SK-N-SH (cell line): Measurements from ENCODE around the gene ZNF132. TPM values are rescaled to one million over a fixed set of nuclear protein-coding genes. Genes with fewer than 3 reads are reported as not detected.
A peak's percentile ranks its signal among the peaks of the same experiment; 100 is the strongest.

Experiments
- CTCF ChIA-PET: fragments of 300-600, 350-600 bp; formaldehyde crosslinking; extraction: SDS; loops from one replicate; lab custom pipeline; 2021; lab: Yijun Ruan, JAX
- POLR2A ChIA-PET: fragments of 350-600 bp; sonication (Branson Sonifier 250); formaldehyde crosslinking; extraction: SDS; loops from one replicate; lab custom pipeline; 2020; ENCODE audit warnings: antibody characterized with exemption, inconsistent platforms; lab: Yijun Ruan, JAX
- DNase-seq: peaks from one replicate; pipeline ENCODE4 v3.0.0; 2012
- H2AFZ ChIP-seq: fragments of 200-600 bp; sonication (generic); 2 replicates; pipeline ENCODE4 v1.8.1; 2016; ENCODE audit warnings: antibody characterized with exemption, mild to moderate bottlenecking, low read depth
- H3F3A ChIP-seq: fragments of 200-600 bp; sonication (generic); replicated peaks from 2 replicates; pipeline ENCODE3; 2016; ENCODE audit warnings: antibody characterized with exemption, mild to moderate bottlenecking; ENCODE audit not compliant: insufficient read depth
- H3K27ac ChIP-seq, 2 experiments: fragments of 200-500 bp in 1 of 2; fragments of 200-600 bp in 1 of 2; sonication (Bioruptor generic) in 1 of 2; sonication (generic), shearing (Covaris generic) in 1 of 2; 2 replicates each; pipeline versions ENCODE4 v1.5.1 to v1.6.1; 2014 to 2016; ENCODE audit warnings: low read depth in 2 of 2, inconsistent platforms in 1 of 2, low read length in 1 of 2, mild to moderate bottlenecking in 1 of 2, mixed read lengths in 1 of 2
- H3K27me3 ChIP-seq: fragments of 200-600 bp; sonication (generic), shearing (Covaris generic); 2 replicates; pipeline ENCODE4 v1.6.1; 2016; ENCODE audit warnings: mixed run types; ENCODE audit not compliant: insufficient read depth
- H3K36me3 ChIP-seq, 2 experiments: fragments of 200-500 bp in 1 of 2; fragments of 200-600 bp in 1 of 2; sonication (Bioruptor generic) in 1 of 2; sonication (generic) in 1 of 2; replicated peaks in 1 of 2; 2 replicates each; pipeline versions ENCODE3 to v1.5.1; 2014 to 2016; ENCODE audit warnings: low read length in 1 of 2, mild to moderate bottlenecking in 1 of 2; ENCODE audit not compliant: insufficient read depth in 2 of 2, control insufficient read depth in 1 of 2
- H3K4me1 ChIP-seq, 2 experiments: fragments of 200-500 bp in 1 of 2; fragments of 200-600 bp in 1 of 2; sonication (Bioruptor generic) in 1 of 2; sonication (generic), shearing (Covaris generic) in 1 of 2; 2 replicates each; pipeline versions ENCODE4 v1.5.1 to v1.6.1; 2014 to 2016; ENCODE audit warnings: low read depth in 1 of 2, low read length in 1 of 2, mixed run types in 1 of 2; ENCODE audit not compliant: insufficient read depth in 2 of 2, control insufficient read depth in 1 of 2
- H3K4me2 ChIP-seq: fragments of 200-600 bp; sonication (generic), shearing (Covaris generic); 2 replicates; pipeline ENCODE4 v1.6.1; 2017; ENCODE audit warnings: mixed run types
- H3K4me3 ChIP-seq, 2 experiments: fragments of 200-500 bp in 1 of 2; fragments of 200-600 bp in 1 of 2; sonication (Bioruptor generic) in 1 of 2; sonication (generic), shearing (Covaris generic) in 1 of 2; 2 replicates each; pipeline versions ENCODE4 v1.5.1 to v1.8.1; 2014 to 2016; ENCODE audit warnings: low read depth in 2 of 2, inconsistent platforms in 1 of 2, low read length in 1 of 2, mild to moderate bottlenecking in 1 of 2, mixed read lengths in 1 of 2, moderate library complexity in 1 of 2
- H3K79me2 ChIP-seq: fragments of 200-600 bp; sonication (generic); 2 replicates; pipeline ENCODE4 v1.8.1; 2017; ENCODE audit warnings: mild to moderate bottlenecking; ENCODE audit not compliant: insufficient read depth
- H3K9ac ChIP-seq: fragments of 200-600 bp; sonication (generic); 2 replicates; pipeline ENCODE4 v1.6.1; 2017; ENCODE audit warnings: mixed run types
- H3K9me2 ChIP-seq: fragments of 200-600 bp; sonication (generic); 2 replicates; pipeline ENCODE4 v1.6.1; 2017; ENCODE audit warnings: mixed run types
- H3K9me3 ChIP-seq: fragments of 200-600 bp; sonication (generic); 2 replicates; pipeline ENCODE4 v1.6.1; 2017; ENCODE audit warnings: mixed run types, mild to moderate bottlenecking, moderate library complexity
- H4K20me1 ChIP-seq: fragments of 200-600 bp; sonication (generic); 2 replicates; pipeline ENCODE4 v1.6.1; 2017; ENCODE audit warnings: mild to moderate bottlenecking, mixed run types; ENCODE audit not compliant: insufficient read depth
- CHD2 ChIP-seq: fragments of 150-350 bp; IDR thresholded peaks from 2 replicates; pipeline ENCODE4 v1.6.1; 2018; ENCODE audit warnings: low read length; ENCODE audit not compliant: partially characterized antibody
- ELF1 ChIP-seq: IDR thresholded peaks from 2 replicates; pipeline ENCODE4 v1.4.0; 2012
- EZH2phosphoT487 ChIP-seq: fragments of 200-600 bp; sonication (generic); IDR thresholded peaks from 2 replicates; pipeline ENCODE4 v1.6.1; 2017; ENCODE audit warnings: low read depth, mixed run types, mild to moderate bottlenecking, antibody characterized with exemption, moderate library complexity, borderline replicate concordance
- FOSL2 ChIP-seq: IDR thresholded peaks from 2 replicates; pipeline ENCODE4 v1.4.0; 2012; ENCODE audit warnings: low read depth, mild to moderate bottlenecking, moderate library complexity, borderline replicate concordance
- GABPA ChIP-seq: IDR thresholded peaks from 2 replicates; pipeline ENCODE4 v1.4.0; 2012; ENCODE audit warnings: low read depth, mild to moderate bottlenecking
- GATA2 ChIP-seq: sonication (generic); formaldehyde crosslinking; IDR thresholded peaks from 2 replicates; pipeline ENCODE4 v1.5.0; 2020; ENCODE audit warnings: mild to moderate bottlenecking, missing genetic modification reagents
- IRF3 ChIP-seq: fragments of 150-350 bp; IDR thresholded peaks from 2 replicates; pipeline ENCODE4 v1.6.1; 2016; ENCODE audit warnings: mild to moderate bottlenecking, low read depth, low read length
- JUND ChIP-seq: IDR thresholded peaks from 2 replicates; pipeline ENCODE4 v1.4.0; 2012
- MAX ChIP-seq: IDR thresholded peaks from 2 replicates; pipeline ENCODE4 v1.4.0; 2012; ENCODE audit warnings: low read depth
- MXI1 ChIP-seq: IDR thresholded peaks from 2 replicates; pipeline ENCODE4 v1.6.1; 2012; ENCODE audit warnings: mild to moderate bottlenecking, low read depth, low read length, improper control_type of control experiment
- POLR2AphosphoS5 ChIP-seq: IDR thresholded peaks from 2 replicates; pipeline ENCODE4 v1.6.1; 2012; ENCODE audit warnings: low read depth, low read length
- SIN3A ChIP-seq: IDR thresholded peaks from 2 replicates; pipeline ENCODE4 v1.6.1; 2012; ENCODE audit warnings: low read depth, mild to moderate bottlenecking, low read length, moderate library complexity, borderline replicate concordance
- SMC3 ChIP-seq: IDR thresholded peaks from 2 replicates; pipeline ENCODE4 v1.6.1; 2012; ENCODE audit warnings: low read depth, low read length, improper control_type of control experiment
- TCF12 ChIP-seq: IDR thresholded peaks from 2 replicates; pipeline ENCODE4 v1.4.0; 2012
- TEAD4 ChIP-seq: IDR thresholded peaks from 2 replicates; pipeline ENCODE4 v1.4.0; 2012; ENCODE audit warnings: mild to moderate bottlenecking, borderline replicate concordance; ENCODE audit not compliant: insufficient read depth
- YY1 ChIP-seq: IDR thresholded peaks from 2 replicates; pipeline ENCODE4 v1.4.0; 2012; ENCODE audit warnings: low read depth, mild to moderate bottlenecking
- ZBTB33 ChIP-seq: IDR thresholded peaks from 2 replicates; pipeline ENCODE4 v1.4.0; 2012; ENCODE audit warnings: low read depth, borderline replicate concordance
- WGBS: methylation state at CpG from one replicate; pipeline ENCODE4 v1.1.6; 2017; ENCODE audit warnings: low lambda C conversion rate; 5-methylcytosine and 5-hydroxymethylcytosine counted together
- polyA plus RNA-seq, 3 experiments: library from polyadenylated mRNA; depleted of rRNA; stranded (reverse); fragments of >200 nt; gene quantifications; 2 replicates each; pipeline ENCODE4 v1.2.3, GENCODE V29; 2012
- TF ChIP-seq, protein P1 (sequence below): fragments of 150-350 bp; IDR thresholded peaks from 2 replicates; pipeline ENCODE4 v1.6.1; 2017; ENCODE audit warnings: antibody characterized with exemption, low read length, low read depth, borderline replicate concordance
- TF ChIP-seq, protein P2 (sequence below): IDR thresholded peaks from 2 replicates; pipeline ENCODE4; 2012
- TF ChIP-seq, protein P3 (sequence below): IDR thresholded peaks from 2 replicates; pipeline ENCODE4 v1.4.0; 2012; ENCODE audit warnings: low read depth, borderline replicate concordance

The ZNF132 gene
- polyA plus RNA-seq, 1 of the 3 experiments (the other 2 are of a cell fraction): 1.3 TPM

DNA sequence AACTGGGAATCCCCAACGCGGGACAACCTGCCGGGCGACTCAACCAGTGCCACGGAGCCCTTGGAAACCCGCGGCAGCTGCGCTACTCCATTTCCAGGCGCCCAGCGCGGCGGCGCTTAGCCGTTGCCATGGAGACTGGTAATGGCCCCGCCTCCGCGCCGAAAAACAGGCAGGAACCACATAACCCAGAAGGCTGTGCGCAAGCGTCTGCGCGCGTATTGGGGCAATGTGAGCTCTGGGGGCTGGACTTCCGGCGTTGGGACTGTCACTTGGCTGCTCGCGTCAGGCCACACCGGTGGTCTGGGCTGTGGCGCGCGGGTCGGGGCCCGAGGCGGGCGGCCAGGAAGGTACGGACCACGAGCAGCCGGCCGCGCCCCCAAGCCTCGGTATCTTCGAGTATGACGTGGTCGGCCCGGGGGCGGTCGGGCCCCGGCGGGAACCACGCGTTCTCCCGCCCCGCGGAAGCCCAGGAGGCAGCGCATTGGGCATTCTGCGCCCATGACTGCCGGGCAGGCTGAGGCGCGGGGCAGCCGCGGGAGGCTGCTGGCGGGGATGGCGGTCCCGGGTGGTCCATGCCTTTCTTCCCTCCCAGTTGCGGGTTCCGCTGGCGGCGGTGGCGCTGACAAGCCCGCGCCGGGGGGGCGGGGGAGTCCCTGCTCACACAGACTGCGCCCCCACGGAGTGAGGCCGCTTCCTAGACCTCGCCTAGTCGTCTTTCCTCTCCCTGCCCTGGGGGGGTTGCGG, 11.6 kb upstream of the ZNF132 start, which contains the start of gene ZNF324B (continued):
- 0 out of 2 replicates have a peak, but pooled peaks have one; percentile 28 for TF ChIP-seq ELF1
- TF ChIP-seq, protein P1, sequence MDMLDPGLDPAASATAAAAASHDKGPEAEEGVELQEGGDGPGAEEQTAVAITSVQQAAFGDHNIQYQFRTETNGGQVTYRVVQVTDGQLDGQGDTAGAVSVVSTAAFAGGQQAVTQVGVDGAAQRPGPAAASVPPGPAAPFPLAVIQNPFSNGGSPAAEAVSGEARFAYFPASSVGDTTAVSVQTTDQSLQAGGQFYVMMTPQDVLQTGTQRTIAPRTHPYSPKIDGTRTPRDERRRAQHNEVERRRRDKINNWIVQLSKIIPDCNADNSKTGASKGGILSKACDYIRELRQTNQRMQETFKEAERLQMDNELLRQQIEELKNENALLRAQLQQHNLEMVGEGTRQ: no peak

DNA sequence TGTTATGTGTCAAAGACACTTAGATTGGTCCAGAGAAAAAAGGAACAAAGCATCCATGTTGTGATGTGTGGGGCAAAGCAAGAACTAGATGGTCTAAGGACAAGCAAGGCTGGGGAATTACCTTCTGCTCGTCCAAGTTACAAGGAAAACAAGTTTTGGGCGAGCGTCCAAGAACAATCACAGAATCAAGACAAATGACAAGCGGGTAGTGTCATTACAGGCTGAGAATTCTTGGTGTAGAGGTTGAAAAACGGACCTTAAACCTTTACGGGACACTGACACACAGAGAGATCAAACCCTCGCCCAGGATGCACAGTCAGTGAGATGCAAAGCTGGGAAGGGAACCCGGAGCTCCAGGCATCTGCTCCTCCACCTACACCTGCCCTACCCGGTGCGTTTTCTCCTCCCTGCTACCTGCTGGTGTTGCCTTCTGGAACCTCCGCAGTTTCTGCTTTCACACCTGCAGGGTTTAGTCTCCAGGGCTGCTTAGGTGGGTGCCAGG, 11.0 kb upstream of the ZNF132 start:
- CTCF ChIA-PET: no interaction called here
- peak overlapping the region; percentile 89 to 90 for H3K4me3 ChIP-seq

More for the DNA sequence above, 11.0 kb upstream of the ZNF132 start:
- Histone ChIP-seq H3K4me1 (peaks cover 0 to 7% of the 10 kb centered on the region in 2 experiments; a peak in 1 of 4 replicates), H4K20me1 (no peaks in the 10 kb centered on the region)
- TF ChIP-seq ELF1 (no peak), CHD2 (no peak), ZBTB33 (no peak), IRF3 (no peak), EZH2phosphoT487 (no peak), TCF12 (no peak), TEAD4 (no peak), SIN3A (no peak), MAX (no peak), POLR2AphosphoS5 (no peak), SMC3 (no peak), GATA2 (CRISPR knock-in tag) (no peak), JUND (no peak), YY1 (no peak), FOSL2 (no peak), MXI1 (no peak), GABPA (no peak)
- TF ChIP-seq, protein P2, sequence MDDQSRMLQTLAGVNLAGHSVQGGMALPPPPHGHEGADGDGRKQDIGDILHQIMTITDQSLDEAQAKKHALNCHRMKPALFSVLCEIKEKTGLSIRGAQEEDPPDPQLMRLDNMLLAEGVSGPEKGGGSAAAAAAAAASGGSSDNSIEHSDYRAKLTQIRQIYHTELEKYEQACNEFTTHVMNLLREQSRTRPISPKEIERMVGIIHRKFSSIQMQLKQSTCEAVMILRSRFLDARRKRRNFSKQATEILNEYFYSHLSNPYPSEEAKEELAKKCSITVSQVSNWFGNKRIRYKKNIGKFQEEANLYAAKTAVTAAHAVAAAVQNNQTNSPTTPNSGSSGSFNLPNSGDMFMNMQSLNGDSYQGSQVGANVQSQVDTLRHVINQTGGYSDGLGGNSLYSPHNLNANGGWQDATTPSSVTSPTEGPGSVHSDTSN: no peak
- TF ChIP-seq, protein P3, sequence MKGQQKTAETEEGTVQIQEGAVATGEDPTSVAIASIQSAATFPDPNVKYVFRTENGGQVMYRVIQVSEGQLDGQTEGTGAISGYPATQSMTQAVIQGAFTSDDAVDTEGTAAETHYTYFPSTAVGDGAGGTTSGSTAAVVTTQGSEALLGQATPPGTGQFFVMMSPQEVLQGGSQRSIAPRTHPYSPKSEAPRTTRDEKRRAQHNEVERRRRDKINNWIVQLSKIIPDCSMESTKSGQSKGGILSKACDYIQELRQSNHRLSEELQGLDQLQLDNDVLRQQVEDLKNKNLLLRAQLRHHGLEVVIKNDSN: no peak
- TF ChIP-seq, all 33 proteins: peak for 0
- H3K9me2 ChIP-seq: no peaks in the 10 kb centered on the region
- no peaks in the 10 kb centered on the region for H3K79me2 ChIP-seq
- no peaks in the 10 kb centered on the region; the same call in 1 of the 2 replicates for H3K9me3 ChIP-seq
- peak overlapping the region; percentile 62; the same call in 1 of the 2 replicates for H3K9ac ChIP-seq
- H3K27ac ChIP-seq: no peak overlapping the region
- POLR2A ChIA-PET: interaction anchor here (0.6 to 1.3 kb wide), 4 partner anchors 11 to 69 kb away, joined by 3 to 6 read pairs (median 3); partner anchors contain the start of genes ZBTB45, ZNF132 and ZNF324
- peaks cover 0 to 17% of the 10 kb centered on the region in 2 experiments for H3K36me3 ChIP-seq
- DNase-seq: no peak
- H3K27me3 ChIP-seq: no peaks in the 10 kb centered on the region
- H3F3A ChIP-seq: no peaks in the 10 kb centered on the region
- peak overlapping the region; percentile 76 for H3K4me2 ChIP-seq
- WGBS: 2% methylated on average over 11 of the region's 11 CpGs
- peak overlapping the region; percentile 98 for H2AFZ ChIP-seq
